ENCODE data around the gene TMEM229B.

The TMEM229B gene

DNA sequence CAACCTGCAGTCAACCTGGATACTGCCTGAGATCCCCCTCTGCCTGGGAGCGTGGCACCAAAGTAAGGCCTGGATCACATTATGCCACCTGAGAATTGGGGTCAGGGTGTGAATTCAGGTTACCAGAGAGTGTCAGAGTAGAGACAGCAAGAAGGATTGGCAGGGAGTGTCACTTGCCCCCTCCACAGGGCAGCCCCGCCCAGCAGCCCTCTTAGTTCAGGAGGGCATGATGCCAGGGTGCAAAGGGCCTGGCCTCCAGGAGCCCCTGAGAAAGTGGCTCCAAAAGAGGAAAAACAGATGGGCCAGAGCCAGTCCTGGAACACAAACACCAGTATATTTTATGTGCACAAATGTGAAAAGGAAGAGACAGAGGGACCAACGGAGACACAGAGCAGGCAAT, 18.6 kb downstream of the TMEM229B start:
- TF ChIP-seq, protein P1, sequence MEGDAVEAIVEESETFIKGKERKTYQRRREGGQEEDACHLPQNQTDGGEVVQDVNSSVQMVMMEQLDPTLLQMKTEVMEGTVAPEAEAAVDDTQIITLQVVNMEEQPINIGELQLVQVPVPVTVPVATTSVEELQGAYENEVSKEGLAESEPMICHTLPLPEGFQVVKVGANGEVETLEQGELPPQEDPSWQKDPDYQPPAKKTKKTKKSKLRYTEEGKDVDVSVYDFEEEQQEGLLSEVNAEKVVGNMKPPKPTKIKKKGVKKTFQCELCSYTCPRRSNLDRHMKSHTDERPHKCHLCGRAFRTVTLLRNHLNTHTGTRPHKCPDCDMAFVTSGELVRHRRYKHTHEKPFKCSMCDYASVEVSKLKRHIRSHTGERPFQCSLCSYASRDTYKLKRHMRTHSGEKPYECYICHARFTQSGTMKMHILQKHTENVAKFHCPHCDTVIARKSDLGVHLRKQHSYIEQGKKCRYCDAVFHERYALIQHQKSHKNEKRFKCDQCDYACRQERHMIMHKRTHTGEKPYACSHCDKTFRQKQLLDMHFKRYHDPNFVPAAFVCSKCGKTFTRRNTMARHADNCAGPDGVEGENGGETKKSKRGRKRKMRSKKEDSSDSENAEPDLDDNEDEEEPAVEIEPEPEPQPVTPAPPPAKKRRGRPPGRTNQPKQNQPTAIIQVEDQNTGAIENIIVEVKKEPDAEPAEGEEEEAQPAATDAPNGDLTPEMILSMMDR (conservative IDR thresholded peaks at IDR 0.05; ENCODE audit: low read depth, low read length), result no peak
- DNase-seq (ENCODE audit: low read depth), result no peak
- no peak overlapping the region for H3K4me3 ChIP-seq (ENCODE audit: low read depth, low read length)

DNA sequence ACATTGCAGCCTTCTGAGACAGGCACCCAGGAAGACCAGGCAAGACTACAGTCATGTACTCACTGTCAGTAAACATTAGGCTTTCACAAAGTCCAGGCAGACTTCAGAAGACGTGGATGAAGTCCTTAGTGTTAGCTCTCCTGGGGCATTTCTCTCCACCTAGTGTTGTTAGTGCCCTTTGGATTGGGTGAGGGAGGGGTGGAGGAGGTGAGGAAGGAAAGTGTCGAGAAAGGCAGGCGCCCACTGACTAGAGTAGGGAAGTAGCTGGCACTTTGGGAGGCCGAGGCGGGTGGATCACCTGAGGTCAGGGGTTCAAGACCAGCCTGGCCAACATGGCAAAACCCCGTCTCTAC, 20.2 kb downstream of the TMEM229B start:
- TF ChIP-seq, protein P1 (conservative IDR thresholded peaks at IDR 0.05; ENCODE audit: low read depth, low read length), result no peak
- no peak for DNase-seq (ENCODE audit: low read depth)
- H3K4me3 ChIP-seq (ENCODE audit: low read depth, low read length), result no peak overlapping the region

GRCh38 chr14:67467134-67467533, 21.4 kb downstream of the TMEM229B start:
- no peak for DNase-seq (ENCODE audit: low read depth)
- TF ChIP-seq, protein P1 (conservative IDR thresholded peaks at IDR 0.05; ENCODE audit: low read depth, low read length), result no peak
- H3K4me3 ChIP-seq (ENCODE audit: low read depth, low read length), result no peak overlapping the region

DNA sequence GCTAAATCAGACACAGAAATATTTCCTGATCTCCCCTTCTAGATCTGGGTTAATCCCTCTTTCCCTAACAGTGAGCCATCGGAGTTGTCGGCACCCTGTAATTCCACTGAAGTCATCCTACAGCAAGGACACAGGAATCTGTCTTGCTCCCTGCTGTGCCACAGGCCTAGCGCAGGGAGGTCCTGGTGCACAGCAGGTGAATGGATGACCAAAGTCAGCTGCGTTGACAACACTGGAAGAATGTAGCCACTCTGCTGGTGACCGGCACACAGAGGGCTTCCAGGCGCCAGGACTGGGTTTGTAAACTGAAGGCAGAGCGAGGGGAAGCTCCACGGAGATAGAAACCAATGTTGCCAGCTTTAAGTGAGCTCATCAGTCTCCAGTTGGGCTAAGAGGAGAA, 23.6 kb downstream of the TMEM229B start:
- H3K4me3 ChIP-seq (ENCODE audit: low read depth, low read length), result no peak overlapping the region
- no peak for DNase-seq (ENCODE audit: low read depth)
- TF ChIP-seq, protein P1 (conservative IDR thresholded peaks at IDR 0.05; ENCODE audit: low read depth, low read length), result no peak

DNA sequence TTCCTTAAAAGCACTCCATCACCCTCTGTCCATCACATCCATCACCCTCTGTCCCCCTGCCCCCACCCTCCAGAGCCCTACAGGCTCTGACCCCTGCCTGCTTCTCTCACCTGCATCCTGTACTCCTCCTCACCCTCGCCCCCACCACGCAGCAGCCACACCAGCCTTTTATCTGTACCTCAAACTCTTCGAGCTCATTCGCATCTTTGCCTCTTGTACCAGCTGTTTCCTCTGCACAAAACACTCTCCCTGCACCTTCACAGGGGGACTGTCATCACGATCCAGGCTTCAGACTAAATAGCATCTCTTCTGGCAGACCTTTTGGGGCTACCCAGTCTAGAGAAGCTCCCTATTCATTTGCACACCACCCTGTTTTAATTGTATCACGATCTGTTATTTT, 24.1 kb downstream of the TMEM229B start:
- DNase-seq (ENCODE audit: low read depth), result no peak
- no peak overlapping the region for H3K4me3 ChIP-seq (ENCODE audit: low read depth, low read length)
- TF ChIP-seq, protein P1 (conservative IDR thresholded peaks at IDR 0.05; ENCODE audit: low read depth, low read length), result no peak

GRCh38 chr14:67463900-67464299, 24.6 kb downstream of the TMEM229B start:
- TF ChIP-seq, protein P1 (conservative IDR thresholded peaks at IDR 0.05; ENCODE audit: low read depth, low read length), result no peak
- no peak for DNase-seq (ENCODE audit: low read depth)
- H3K4me3 ChIP-seq (ENCODE audit: low read depth, low read length), result no peak overlapping the region

- TF ChIP-seq, protein P1 (conservative IDR thresholded peaks at IDR 0.05; ENCODE audit: low read depth, low read length), result no peak
- no peak overlapping the region for H3K4me3 ChIP-seq (ENCODE audit: low read depth, low read length)
- no peak for DNase-seq (ENCODE audit: low read depth)
Observed at GRCh38 chr14:67461996-67462395, 26.5 kb downstream of the TMEM229B start.

All from choroid plexus epithelial cell (primary cell).